Glomerular visceral epithelial cell (primary cell): ENCODE data around the gene SLC16A11.
"Not testable (repeated sequence)": the region's sequence is repeated elsewhere in the genome, so short reads cannot be mapped to it uniquely, and the experiment has no call there.

Experiments
- DNase-seq: peaks from one replicate; pipeline ENCODE4 v3.0.0-alpha.2; 2016; ENCODE audit errors: extremely low spot score

SLC16A11 gene

GRCh38 chr17:7007143-7007542 is 36.7 kb downstream of the SLC16A11 start:
- no peak for DNase-seq

DNA sequence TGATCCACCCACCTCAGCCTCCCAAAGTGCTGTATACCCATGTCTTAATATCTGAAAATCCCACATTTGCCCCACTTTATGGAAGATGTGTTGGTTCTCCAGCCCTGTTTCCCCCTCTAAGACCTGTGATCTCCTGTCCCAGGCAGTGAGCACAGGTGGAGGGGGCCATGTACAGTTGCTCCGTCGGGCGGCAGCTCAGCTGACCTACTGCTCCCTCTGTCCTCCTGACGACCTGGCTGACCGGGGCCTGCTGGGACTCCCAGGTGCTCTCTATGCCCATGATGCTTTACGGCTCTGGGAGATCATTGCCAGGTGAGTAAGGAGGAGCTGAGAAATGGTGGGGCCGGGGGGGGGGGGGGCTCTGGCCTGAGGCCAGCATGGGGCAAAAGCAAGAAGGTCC is 38.2 kb downstream of the SLC16A11 start:
- DNase-seq, result no peak

DNA sequence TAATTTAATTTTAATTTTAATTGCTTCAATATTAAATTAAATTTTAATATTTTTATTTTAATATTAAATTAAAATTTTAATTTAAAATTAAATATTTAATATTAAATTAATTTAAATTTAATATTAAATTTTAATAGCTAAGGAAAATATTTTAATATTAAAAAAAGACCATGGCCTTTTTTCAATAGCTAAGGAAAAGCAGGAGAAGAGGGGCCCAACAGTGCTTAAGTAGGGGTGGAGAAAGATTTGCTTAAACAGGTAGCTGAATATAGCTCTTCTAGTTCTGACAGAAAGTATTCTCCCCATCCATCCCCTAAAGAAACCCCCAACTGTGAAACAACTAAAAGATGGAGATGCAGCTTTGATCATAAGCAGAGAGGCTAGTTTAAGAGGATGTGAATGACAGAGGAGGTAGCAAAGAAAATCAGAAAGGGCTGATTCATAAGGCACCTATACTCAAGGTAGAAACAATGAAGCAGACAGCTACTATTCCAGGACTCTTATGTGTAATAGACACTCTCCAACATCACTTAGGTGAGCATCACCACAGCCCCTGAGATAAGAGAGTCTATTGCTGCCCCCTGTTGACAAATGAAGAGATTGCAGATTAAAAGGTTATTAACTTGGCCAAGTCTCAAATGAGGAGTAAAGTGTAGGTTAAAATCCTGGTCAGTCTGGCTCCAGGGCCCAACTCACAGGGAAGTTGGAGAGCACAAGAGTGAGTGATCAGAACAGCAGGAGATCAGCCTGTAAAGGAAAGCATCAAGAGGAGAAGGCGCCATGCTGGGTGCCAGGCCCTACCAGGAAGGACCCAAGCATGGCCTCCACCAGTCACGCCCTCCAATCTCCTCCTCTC is 39.3 kb downstream of the SLC16A11 start:
- peak; percentile 78 for DNase-seq

GRCh38 chr17:7003745-7004144 is 40.1 kb downstream of the SLC16A11 start:
- DNase-seq, result no peak

- DNase-seq, result no peak
Measured at GRCh38 chr17:7002288-7003047, 41.4 kb downstream of the SLC16A11 start.

DNA sequence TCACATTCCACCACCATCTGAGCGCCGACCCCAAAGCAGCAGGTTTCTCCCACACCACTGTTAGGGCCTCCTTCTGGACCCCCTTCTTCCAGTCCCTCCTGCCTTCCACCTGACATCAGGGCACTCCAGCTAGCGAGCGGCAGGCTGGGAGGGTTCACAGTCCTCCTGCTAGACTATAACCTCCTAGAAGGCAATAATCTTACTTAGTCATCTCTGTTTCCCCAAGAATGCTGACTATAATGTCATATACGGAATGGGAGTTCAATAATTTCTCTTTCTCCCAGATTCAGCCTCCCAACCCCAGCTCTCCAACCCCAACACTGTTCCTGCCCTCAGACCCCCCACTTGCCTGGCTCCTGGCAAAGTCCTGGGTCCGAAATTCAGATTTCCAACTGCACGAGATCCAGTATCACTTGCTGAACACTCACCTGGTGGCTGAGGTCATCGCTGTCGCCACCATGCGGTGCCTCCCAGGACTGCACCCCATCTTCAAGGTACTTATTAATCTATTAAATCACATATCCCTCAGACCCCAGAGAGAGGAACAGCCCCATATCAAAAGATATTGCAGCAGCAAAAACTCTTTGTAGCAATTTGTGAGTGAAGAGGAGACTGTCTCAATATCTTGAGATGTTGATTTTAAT is 42.5 kb downstream of the SLC16A11 start:
- DNase-seq, result no peak

- no peak for DNase-seq
Measured at GRCh38 chr17:6998855-6999508, 44.9 kb downstream of the SLC16A11 start.

- DNase-seq, result no peak
Measured at GRCh38 chr17:6997171-6997570, 46.7 kb downstream of the SLC16A11 start.

GRCh38 chr17:6996256-6997011 is 47.5 kb downstream of the SLC16A11 start:
- DNase-seq, result no peak

GRCh38 chr17:6995500-6996255 is 48.2 kb downstream of the SLC16A11 start, which contains the start of gene ALOX12:
Gene ALOX12, plus strand, starts transcription at chr17:6996049. Its CDS starts 69 bp downstream, at chr17:6996118.
- DNase-seq, result no peak

- no peak for DNase-seq
Measured at GRCh38 chr17:6994666-6995256, 49.1 kb downstream of the SLC16A11 start.

GRCh38 chr17:6994118-6994598 is 49.7 kb downstream of the SLC16A11 start:
- DNase-seq, result no peak

DNA sequence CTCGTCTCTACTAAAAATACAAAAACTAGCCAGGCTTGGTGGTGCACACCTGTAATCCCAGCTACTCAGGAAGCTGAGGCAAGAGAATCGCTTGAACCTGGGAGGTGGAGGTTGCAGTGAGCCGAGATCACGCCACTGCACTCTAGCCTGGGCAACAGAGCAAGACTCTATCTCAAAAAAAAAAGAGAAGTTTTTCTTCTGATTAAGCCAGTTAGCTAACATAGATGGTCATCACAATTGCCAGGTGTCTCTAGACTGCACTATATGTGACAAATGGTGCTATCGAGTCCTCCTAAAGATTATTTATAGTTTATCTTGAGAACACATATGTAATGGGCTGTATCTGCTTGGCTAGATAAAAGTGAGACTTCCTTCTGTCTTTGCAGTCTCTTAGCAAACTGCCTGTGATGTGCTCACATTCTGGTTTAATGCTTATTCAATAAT is 50.3 kb downstream of the SLC16A11 start:
- not testable (repeated sequence) for DNase-seq
